Activated CD4-positive, alpha-beta T cell treated with anti-CD3 and anti-CD28 coated beads, Interleukin-2, Interleukin-6, amounts not matched to agents 100 ng/mL and 50 ng/mL, durations not matched to agents 16 hours and 8 hours (primary cell): ENCODE results near the gene SAPCD2.
"Not testable (repeated sequence)": the region's sequence is repeated elsewhere in the genome, so short reads cannot be mapped to it uniquely, and the experiment has no call there.

Experiments used
- DNase-seq: peaks from one replicate; pipeline ENCODE4 v3.0.0-alpha.2; 2020

The SAPCD2 gene

GRCh38 chr9:137064027-137064879, 6.1 kb downstream of the SAPCD2 start:
- DNase-seq = peak; percentile 79

GRCh38 chr9:137063311-137064026, 6.9 kb downstream of the SAPCD2 start:
- no peak for DNase-seq

- not testable (repeated sequence) for DNase-seq
These were observed 7.6 kb downstream of the SAPCD2 start for GRCh38 chr9:137062798-137063197.

GRCh38 chr9:137062384-137062783, 8.0 kb downstream of the SAPCD2 start:
- no peak for DNase-seq

GRCh38 chr9:137058521-137059234, 11.7 kb downstream of the SAPCD2 start:
- no peak for DNase-seq

- no peak for DNase-seq
These were observed 12.8 kb downstream of the SAPCD2 start for GRCh38 chr9:137057545-137057944.

- DNase-seq = no peak
These were observed 13.5 kb downstream of the SAPCD2 start for GRCh38 chr9:137056739-137057415.

GRCh38 chr9:137055385-137056364, 14.7 kb downstream of the SAPCD2 start:
- no peak for DNase-seq

- no peak for DNase-seq
These were observed 15.4 kb downstream of the SAPCD2 start for GRCh38 chr9:137054932-137055384.

- DNase-seq = peak; percentile 62
These were observed 16.1 kb downstream of the SAPCD2 start, which contains the start of gene ENTPD2 for GRCh38 chr9:137053944-137054931. TSS of gene ENTPD2 (minus strand) at chr9:137054061. CDS start at chr9:137053997, 64 bp downstream.

- DNase-seq = no peak
These were observed 17.1 kb downstream of the SAPCD2 start for GRCh38 chr9:137052998-137053943.

GRCh38 chr9:137052293-137052692, 18.1 kb downstream of the SAPCD2 start:
- no peak for DNase-seq

GRCh38 chr9:137051145-137051724, 19.1 kb downstream of the SAPCD2 start:
- DNase-seq = no peak

- no peak for DNase-seq
These were observed 19.8 kb downstream of the SAPCD2 start for GRCh38 chr9:137050570-137050969.

GRCh38 chr9:137049544-137050449, 20.6 kb downstream of the SAPCD2 start:
- DNase-seq = peak; percentile 79

GRCh38 chr9:137048655-137049543, 21.5 kb downstream of the SAPCD2 start:
- no peak for DNase-seq
